GM19023 (cell line): ENCODE data around the gene LMTK3.
A peak's percentile ranks its signal among the peaks of the same experiment; 100 is the strongest.

Experiments
- ATAC-seq: cut with Tn5 transposase; IDR thresholded peaks from one replicate; pipeline ENCODE4 v1.9.1; 2021; ENCODE audit warnings: mild to moderate bottlenecking, moderate library complexity; ENCODE audit not compliant: unreplicated experiment

The LMTK3 gene

GRCh38 chr19:48508729-48509411, 2.8 kb downstream of the LMTK3 start:
- no peak for ATAC-seq

DNA sequence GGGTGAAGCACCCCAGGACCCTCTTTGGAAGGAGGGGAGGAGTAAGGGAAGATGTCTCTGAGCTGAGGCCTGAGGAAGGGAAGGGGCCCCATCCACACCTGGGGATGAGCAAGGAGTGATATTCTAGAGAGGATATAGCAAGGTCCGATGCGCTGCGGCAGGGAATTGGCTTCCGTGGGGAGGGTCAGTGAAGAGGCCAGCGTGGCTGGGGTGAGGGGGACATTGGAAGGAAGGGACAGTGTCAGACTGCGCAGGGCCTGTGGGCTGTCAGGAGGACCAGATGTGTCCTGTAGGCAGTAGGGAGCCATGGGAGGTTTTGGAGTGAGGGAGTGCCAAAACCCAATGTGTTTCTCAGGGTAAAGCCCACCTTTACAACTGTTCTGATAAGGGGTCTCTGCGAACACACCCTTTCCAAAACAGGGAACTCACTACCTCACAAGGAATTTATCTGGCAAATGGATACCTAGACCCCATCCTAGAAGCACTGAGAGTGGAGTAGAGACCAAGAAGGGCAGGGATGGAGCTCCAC, 3.7 kb downstream of the LMTK3 start:
- no peak for ATAC-seq

- ATAC-seq: no peak
Observed at GRCh38 chr19:48506138-48506733, 5.4 kb downstream of the LMTK3 start.

DNA sequence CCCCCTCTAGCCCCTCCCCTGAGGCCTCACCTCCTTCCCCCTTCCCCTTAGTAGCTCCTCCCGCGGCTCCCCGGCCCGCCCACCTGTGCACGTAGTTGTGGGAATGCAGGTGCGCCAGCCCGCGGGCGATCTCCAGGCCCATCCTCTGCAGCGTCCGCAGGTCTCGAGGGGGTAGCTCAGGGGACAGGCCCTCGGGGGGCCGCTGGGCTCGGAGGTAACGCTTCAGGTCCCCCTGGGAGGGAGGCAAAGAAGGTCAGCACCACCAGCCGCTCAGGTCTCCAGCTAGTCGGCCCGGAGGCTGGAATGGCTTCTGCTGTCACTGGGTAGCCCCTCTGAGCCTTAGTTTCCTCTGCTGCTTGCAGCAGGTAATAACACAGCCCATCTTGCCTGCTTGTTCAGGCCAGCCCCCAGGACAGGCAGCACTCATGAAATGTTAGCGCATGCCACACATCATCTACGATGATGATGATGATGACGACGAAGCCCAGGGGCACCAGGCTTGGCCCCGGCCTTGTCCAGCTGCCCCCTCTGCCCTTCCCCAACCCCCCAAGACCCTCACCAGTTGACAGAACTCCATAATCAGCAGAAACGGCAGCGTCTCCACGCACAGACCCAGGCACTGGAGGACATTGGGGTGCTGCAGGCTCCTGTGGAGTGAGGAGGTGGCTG, 9.2 kb downstream of the LMTK3 start:
- no peak for ATAC-seq

- ATAC-seq: no peak
Observed at GRCh38 chr19:48501494-48502349, 9.9 kb downstream of the LMTK3 start.

GRCh38 chr19:48500830-48501493, 10.7 kb downstream of the LMTK3 start:
- no peak for ATAC-seq

DNA sequence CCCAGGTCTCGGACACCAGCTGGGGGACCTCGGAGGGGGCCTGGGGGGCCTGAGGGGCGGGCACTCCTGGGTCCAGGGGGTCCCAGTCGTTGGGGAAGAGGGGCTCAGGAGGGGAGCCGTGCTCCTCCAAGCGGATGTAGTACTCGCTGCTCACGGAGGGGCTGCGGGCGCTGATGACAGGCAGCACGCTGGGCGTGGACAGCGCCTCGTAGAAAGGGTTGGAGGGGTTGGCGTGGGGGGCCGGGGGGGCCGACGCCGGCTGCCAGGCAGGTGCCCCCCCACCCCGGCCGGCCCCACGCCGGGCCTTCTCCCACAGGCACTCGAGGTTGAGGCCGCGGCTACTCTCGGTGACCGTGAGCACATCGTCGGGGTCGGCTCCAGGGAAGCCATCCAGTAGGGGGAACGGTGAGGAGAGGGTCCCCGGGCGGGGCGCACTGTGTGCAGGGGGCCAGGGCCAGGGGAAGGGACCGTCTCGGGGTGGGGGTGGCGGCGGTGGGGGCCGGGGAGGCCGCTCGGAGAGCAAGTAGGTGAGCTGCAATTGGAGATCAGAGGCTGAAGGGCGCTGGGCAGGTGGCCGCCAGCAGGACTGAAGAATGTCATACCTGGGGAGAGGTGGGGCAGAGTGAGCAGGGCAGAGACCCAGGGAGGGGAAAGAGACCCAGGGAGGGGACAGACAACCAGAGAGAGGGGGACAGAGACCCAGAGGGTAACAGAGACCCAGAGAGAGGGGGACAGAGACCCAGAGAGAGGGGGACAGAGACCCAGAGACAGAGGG, 12.1 kb downstream of the LMTK3 start:
- ATAC-seq: no peak

- ATAC-seq: no peak
Observed at GRCh38 chr19:48498595-48499311, 12.9 kb downstream of the LMTK3 start.

GRCh38 chr19:48497728-48498594, 13.7 kb downstream of the LMTK3 start:
- no peak for ATAC-seq

DNA sequence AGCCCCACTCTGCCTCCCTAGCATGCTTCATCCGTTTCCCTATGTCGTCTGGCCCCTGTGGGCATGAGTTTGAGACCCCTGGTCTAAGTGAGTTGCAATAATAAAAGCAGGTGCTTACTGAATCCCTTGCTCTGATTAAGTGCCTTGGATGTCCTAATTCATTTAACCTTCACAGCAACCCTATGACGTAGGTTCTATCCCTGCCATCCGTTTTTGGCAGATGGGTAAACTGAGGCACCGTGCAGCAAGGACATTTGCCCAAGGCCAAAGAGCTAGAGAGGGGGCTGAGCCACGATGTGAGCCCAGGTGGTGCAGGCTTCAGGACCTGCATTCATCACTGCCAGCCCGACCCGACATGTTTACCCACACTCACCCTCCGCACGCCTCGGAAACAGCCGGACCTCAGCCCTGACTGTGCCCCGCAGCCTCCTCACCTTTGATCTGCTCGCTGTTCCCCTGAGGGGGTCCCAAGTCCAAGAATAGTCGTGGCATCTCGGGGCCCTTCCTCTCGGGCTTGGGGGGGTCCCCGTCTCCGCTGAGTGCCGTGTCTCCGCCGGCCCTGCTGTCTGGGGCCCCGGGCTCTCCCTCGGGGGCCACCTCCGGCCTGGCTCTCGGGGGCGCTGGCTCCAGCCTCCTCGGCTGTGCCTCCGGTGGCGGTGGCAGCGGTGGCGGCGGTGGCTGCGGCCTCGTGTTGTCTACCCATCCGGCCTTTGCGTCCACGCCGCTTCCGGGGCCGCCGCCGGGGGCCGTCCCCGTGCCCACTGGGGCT, 14.5 kb downstream of the LMTK3 start:
- ATAC-seq: no peak

GRCh38 chr19:48495396-48495795, 16.2 kb downstream of the LMTK3 start:
- ATAC-seq: no peak

GRCh38 chr19:48493718-48494401, 17.8 kb downstream of the LMTK3 start:
- peak; percentile 6 for ATAC-seq

DNA sequence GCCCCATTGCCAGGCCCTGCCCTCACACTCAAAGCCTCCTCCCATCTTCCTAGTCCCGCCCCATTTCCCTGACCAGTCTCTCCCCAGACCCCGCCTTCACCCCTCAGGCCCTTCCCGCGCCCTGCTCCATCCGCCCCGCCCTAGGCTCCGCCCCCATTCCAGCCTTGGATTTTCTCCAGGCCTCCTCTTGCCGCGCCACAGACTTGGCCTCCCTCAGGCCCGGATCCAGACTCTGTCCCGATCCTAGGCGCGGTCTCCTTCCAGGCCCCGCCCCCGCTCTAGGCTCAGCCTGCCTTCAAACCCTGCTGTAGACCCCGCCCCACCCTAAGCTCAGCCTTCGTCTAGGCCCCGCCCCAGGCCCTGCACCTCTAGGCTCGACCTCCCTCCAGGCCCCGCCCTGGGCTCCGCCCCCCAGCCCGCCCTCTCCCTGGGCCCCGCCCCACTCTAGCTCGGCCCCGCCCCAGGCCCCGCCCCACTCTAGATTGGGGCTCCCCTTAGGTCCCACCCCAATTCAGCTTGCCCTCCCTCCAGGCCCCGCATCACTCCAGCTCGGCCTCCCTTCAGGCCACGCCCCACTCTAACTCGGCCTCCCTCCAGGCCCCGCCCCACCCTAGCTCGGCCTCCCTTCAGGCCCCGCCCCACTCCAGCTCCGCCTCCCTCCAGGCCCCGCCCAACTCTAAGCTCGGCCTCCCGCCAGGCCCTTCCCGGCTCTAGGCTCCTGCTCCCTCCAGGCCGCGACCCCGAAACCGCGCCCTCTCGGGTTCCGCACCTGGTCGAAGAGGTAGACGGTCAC, 18.5 kb downstream of the LMTK3 start:
- ATAC-seq: peak; percentile 61

DNA sequence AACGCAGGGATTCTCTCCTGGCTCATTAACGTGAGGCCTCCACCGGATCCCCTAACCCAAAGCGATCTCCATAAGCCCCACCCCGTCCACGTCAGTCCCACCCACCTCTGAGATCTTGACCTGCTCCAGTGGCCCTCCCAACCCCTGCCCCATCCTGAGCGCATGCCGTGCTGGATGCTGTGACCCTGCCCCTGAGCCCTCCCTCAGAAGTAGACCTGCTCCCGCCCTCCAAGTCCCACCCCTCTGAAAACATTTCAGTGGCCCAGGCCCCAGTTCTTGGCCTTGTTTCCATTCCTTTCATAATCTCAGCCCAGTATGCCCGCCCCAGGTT, 19.9 kb downstream of the LMTK3 start:
- no peak for ATAC-seq

DNA sequence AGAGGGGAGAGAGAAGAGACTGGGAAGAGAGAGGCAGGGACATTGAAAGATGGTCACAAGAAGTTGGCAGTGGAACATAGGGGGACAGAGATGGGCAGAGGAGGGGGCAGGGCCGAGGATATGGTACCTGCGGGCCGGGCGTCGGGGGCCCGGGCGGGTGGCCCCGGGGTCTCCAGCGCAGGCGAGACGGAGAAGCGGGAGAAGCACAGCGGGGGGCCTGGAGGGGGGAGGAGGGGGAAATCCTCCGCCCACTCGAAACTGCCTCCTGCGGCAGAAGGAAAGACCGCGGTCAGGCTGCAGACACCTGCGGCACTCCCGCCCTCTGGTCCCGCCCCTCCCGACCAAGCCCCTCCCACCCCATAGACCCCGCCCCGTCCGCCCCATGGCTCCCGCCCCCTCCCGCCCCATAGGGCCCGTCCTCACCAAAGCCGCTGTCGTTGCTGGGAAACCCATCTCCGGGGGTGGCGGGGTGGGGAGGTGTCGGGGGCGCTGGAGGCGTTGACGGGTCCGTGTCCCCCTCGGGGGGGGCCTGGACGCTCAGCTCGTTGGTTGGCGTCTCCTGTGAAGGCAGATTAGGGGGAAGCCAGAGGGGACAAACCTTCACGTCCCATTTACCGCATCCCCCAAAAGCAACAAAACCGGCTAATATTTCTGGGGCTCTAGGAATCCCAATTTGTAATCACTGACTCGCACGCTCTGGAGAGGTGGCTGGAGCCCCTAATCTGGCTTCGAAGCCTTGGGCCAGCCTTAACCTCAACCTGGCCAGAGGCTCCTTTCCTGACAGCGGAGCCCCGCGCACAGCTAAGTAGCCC, 20.4 kb downstream of the LMTK3 start:
- ATAC-seq: no peak
